A673 (cell line): Measurements from ENCODE around the gene RAB1B.

Experiments
- EZH2 ChIP-seq: fragments of 200-600 bp; sonication (generic); IDR thresholded peaks from 2 replicates; pipeline ENCODE4 v1.6.1; 2017; ENCODE audit warnings: borderline replicate concordance, low read depth, mild to moderate bottlenecking, mixed read lengths, antibody characterized with exemption, low read length; ENCODE audit not compliant: poor library complexity, severe bottlenecking
- TF ChIP-seq, protein P1 (sequence below): fragments of 300-800, 200-600 bp; sonication (generic); conservative IDR thresholded peaks from 2 replicates; pipeline ENCODE4 v1.5.1; 2017; ENCODE audit warnings: low read depth, mild to moderate bottlenecking, antibody characterized with exemption, low read length, moderate library complexity, mixed read lengths

DNA sequence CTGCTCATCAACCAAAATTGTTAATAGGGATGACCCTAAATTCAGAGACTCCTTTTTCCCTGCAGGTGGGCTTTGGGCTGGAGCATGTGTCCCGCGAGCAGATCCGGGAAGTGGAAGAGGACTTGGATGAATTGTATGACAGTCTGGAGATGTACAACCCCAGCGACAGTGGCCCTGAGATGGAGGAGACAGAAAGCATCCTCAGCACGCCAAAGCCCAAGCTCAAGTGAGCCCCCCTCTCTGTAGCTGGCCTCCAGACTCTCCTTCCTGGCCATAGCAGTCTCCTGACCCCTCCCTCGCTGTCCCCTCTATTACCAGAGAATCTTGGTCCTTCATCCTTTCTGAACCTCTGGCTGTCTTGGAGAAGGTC is 47.9 kb upstream of the RAB1B start:
- TF ChIP-seq, protein P1, sequence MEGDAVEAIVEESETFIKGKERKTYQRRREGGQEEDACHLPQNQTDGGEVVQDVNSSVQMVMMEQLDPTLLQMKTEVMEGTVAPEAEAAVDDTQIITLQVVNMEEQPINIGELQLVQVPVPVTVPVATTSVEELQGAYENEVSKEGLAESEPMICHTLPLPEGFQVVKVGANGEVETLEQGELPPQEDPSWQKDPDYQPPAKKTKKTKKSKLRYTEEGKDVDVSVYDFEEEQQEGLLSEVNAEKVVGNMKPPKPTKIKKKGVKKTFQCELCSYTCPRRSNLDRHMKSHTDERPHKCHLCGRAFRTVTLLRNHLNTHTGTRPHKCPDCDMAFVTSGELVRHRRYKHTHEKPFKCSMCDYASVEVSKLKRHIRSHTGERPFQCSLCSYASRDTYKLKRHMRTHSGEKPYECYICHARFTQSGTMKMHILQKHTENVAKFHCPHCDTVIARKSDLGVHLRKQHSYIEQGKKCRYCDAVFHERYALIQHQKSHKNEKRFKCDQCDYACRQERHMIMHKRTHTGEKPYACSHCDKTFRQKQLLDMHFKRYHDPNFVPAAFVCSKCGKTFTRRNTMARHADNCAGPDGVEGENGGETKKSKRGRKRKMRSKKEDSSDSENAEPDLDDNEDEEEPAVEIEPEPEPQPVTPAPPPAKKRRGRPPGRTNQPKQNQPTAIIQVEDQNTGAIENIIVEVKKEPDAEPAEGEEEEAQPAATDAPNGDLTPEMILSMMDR = no peak
- TF ChIP-seq EZH2 = no peak
